SK-N-SH (cell line): ENCODE data around the gene CNTNAP5. TPM values are rescaled to one million over a fixed set of nuclear protein-coding genes. Genes with fewer than 3 reads are reported as not detected.
"Not testable (repeated sequence)": the region's sequence is repeated elsewhere in the genome, so short reads cannot be mapped to it uniquely, and the experiment has no call there.

Experiments used
- CTCF ChIA-PET: fragments of 300-600, 350-600 bp; formaldehyde crosslinking; extraction: SDS; loops from one replicate; lab custom pipeline; 2021; lab: Yijun Ruan, JAX
- POLR2A ChIA-PET: fragments of 350-600 bp; sonication (Branson Sonifier 250); formaldehyde crosslinking; extraction: SDS; loops from one replicate; lab custom pipeline; 2020; ENCODE audit warnings: antibody characterized with exemption, inconsistent platforms; lab: Yijun Ruan, JAX
- DNase-seq: peaks from one replicate; pipeline ENCODE4 v3.0.0; 2012
- H2AFZ ChIP-seq: fragments of 200-600 bp; sonication (generic); 2 replicates; pipeline ENCODE4 v1.8.1; 2016; ENCODE audit warnings: antibody characterized with exemption, mild to moderate bottlenecking, low read depth
- H3F3A ChIP-seq: fragments of 200-600 bp; sonication (generic); replicated peaks from 2 replicates; pipeline ENCODE3; 2016; ENCODE audit warnings: antibody characterized with exemption, mild to moderate bottlenecking; ENCODE audit not compliant: insufficient read depth
- H3K27ac ChIP-seq, 2 experiments: fragments of 200-500 bp in 1 of 2; fragments of 200-600 bp in 1 of 2; sonication (Bioruptor generic) in 1 of 2; sonication (generic), shearing (Covaris generic) in 1 of 2; 2 replicates each; pipeline versions ENCODE4 v1.5.1 to v1.6.1; 2014 to 2016; ENCODE audit warnings: low read depth in 2 of 2, inconsistent platforms in 1 of 2, low read length in 1 of 2, mild to moderate bottlenecking in 1 of 2, mixed read lengths in 1 of 2
- H3K27me3 ChIP-seq: fragments of 200-600 bp; sonication (generic), shearing (Covaris generic); 2 replicates; pipeline ENCODE4 v1.6.1; 2016; ENCODE audit warnings: mixed run types; ENCODE audit not compliant: insufficient read depth
- H3K36me3 ChIP-seq, 2 experiments: fragments of 200-500 bp in 1 of 2; fragments of 200-600 bp in 1 of 2; sonication (Bioruptor generic) in 1 of 2; sonication (generic) in 1 of 2; replicated peaks in 1 of 2; 2 replicates each; pipeline versions ENCODE3 to v1.5.1; 2014 to 2016; ENCODE audit warnings: low read length in 1 of 2, mild to moderate bottlenecking in 1 of 2; ENCODE audit not compliant: insufficient read depth in 2 of 2, control insufficient read depth in 1 of 2
- H3K4me1 ChIP-seq, 2 experiments: fragments of 200-500 bp in 1 of 2; fragments of 200-600 bp in 1 of 2; sonication (Bioruptor generic) in 1 of 2; sonication (generic), shearing (Covaris generic) in 1 of 2; 2 replicates each; pipeline versions ENCODE4 v1.5.1 to v1.6.1; 2014 to 2016; ENCODE audit warnings: low read depth in 1 of 2, low read length in 1 of 2, mixed run types in 1 of 2; ENCODE audit not compliant: insufficient read depth in 2 of 2, control insufficient read depth in 1 of 2
- H3K4me2 ChIP-seq: fragments of 200-600 bp; sonication (generic), shearing (Covaris generic); 2 replicates; pipeline ENCODE4 v1.6.1; 2017; ENCODE audit warnings: mixed run types
- H3K4me3 ChIP-seq, 2 experiments: fragments of 200-500 bp in 1 of 2; fragments of 200-600 bp in 1 of 2; sonication (Bioruptor generic) in 1 of 2; sonication (generic), shearing (Covaris generic) in 1 of 2; 2 replicates each; pipeline versions ENCODE4 v1.5.1 to v1.8.1; 2014 to 2016; ENCODE audit warnings: low read depth in 2 of 2, inconsistent platforms in 1 of 2, low read length in 1 of 2, mild to moderate bottlenecking in 1 of 2, mixed read lengths in 1 of 2, moderate library complexity in 1 of 2
- H3K79me2 ChIP-seq: fragments of 200-600 bp; sonication (generic); 2 replicates; pipeline ENCODE4 v1.8.1; 2017; ENCODE audit warnings: mild to moderate bottlenecking; ENCODE audit not compliant: insufficient read depth
- H3K9ac ChIP-seq: fragments of 200-600 bp; sonication (generic); 2 replicates; pipeline ENCODE4 v1.6.1; 2017; ENCODE audit warnings: mixed run types
- H3K9me2 ChIP-seq: fragments of 200-600 bp; sonication (generic); 2 replicates; pipeline ENCODE4 v1.6.1; 2017; ENCODE audit warnings: mixed run types
- H3K9me3 ChIP-seq: fragments of 200-600 bp; sonication (generic); 2 replicates; pipeline ENCODE4 v1.6.1; 2017; ENCODE audit warnings: mixed run types, mild to moderate bottlenecking, moderate library complexity
- H4K20me1 ChIP-seq: fragments of 200-600 bp; sonication (generic); 2 replicates; pipeline ENCODE4 v1.6.1; 2017; ENCODE audit warnings: mild to moderate bottlenecking, mixed run types; ENCODE audit not compliant: insufficient read depth
- CHD2 ChIP-seq: fragments of 150-350 bp; IDR thresholded peaks from 2 replicates; pipeline ENCODE4 v1.6.1; 2018; ENCODE audit warnings: low read length; ENCODE audit not compliant: partially characterized antibody
- EP300 ChIP-seq, 2 experiments: IDR thresholded peaks; 2 replicates each; pipeline versions ENCODE4 v1.4.0 to v1.6.1; 2012; ENCODE audit warnings: borderline replicate concordance in 1 of 2, low read depth in 1 of 2, low read length in 1 of 2
- EZH2phosphoT487 ChIP-seq: fragments of 200-600 bp; sonication (generic); IDR thresholded peaks from 2 replicates; pipeline ENCODE4 v1.6.1; 2017; ENCODE audit warnings: low read depth, mixed run types, mild to moderate bottlenecking, antibody characterized with exemption, moderate library complexity, borderline replicate concordance
- FOSL2 ChIP-seq: IDR thresholded peaks from 2 replicates; pipeline ENCODE4 v1.4.0; 2012; ENCODE audit warnings: low read depth, mild to moderate bottlenecking, moderate library complexity, borderline replicate concordance
- FOXM1 ChIP-seq: IDR thresholded peaks from 2 replicates; pipeline ENCODE4 v1.4.0; 2012; ENCODE audit warnings: low read depth, mild to moderate bottlenecking
- GABPA ChIP-seq: IDR thresholded peaks from 2 replicates; pipeline ENCODE4 v1.4.0; 2012; ENCODE audit warnings: low read depth, mild to moderate bottlenecking
- GATA2 ChIP-seq: sonication (generic); formaldehyde crosslinking; IDR thresholded peaks from 2 replicates; pipeline ENCODE4 v1.5.0; 2020; ENCODE audit warnings: mild to moderate bottlenecking, missing genetic modification reagents
- IRF3 ChIP-seq: fragments of 150-350 bp; IDR thresholded peaks from 2 replicates; pipeline ENCODE4 v1.6.1; 2016; ENCODE audit warnings: mild to moderate bottlenecking, low read depth, low read length
- MEF2A ChIP-seq: IDR thresholded peaks from 2 replicates; pipeline ENCODE4 v1.4.0; 2012; ENCODE audit warnings: low read depth, borderline replicate concordance
- POLR2AphosphoS5 ChIP-seq: IDR thresholded peaks from 2 replicates; pipeline ENCODE4 v1.6.1; 2012; ENCODE audit warnings: low read depth, low read length
- RAD21 ChIP-seq: IDR thresholded peaks from 2 replicates; pipeline ENCODE4 v1.6.1; 2012; ENCODE audit warnings: mild to moderate bottlenecking, low read length
- RCOR1 ChIP-seq: fragments of 150-350 bp; IDR thresholded peaks from 2 replicates; pipeline ENCODE4 v1.6.1; 2017; ENCODE audit warnings: antibody characterized with exemption, low read length
- SMC3 ChIP-seq: IDR thresholded peaks from 2 replicates; pipeline ENCODE4 v1.6.1; 2012; ENCODE audit warnings: low read depth, low read length, improper control_type of control experiment
- TCF12 ChIP-seq: IDR thresholded peaks from 2 replicates; pipeline ENCODE4 v1.4.0; 2012
- TEAD4 ChIP-seq: IDR thresholded peaks from 2 replicates; pipeline ENCODE4 v1.4.0; 2012; ENCODE audit warnings: mild to moderate bottlenecking, borderline replicate concordance; ENCODE audit not compliant: insufficient read depth
- USF1 ChIP-seq: IDR thresholded peaks from 2 replicates; pipeline ENCODE4 v1.4.0; 2012; ENCODE audit warnings: low read depth, borderline replicate concordance
- WGBS: methylation state at CpG from one replicate; pipeline ENCODE4 v1.1.6; 2017; ENCODE audit warnings: low lambda C conversion rate; 5-methylcytosine and 5-hydroxymethylcytosine counted together
- polyA plus RNA-seq, 3 experiments: library from polyadenylated mRNA; depleted of rRNA; stranded (reverse); fragments of >200 nt; gene quantifications; 2 replicates each; pipeline ENCODE4 v1.2.3, GENCODE V29; 2012
- TF ChIP-seq, protein P1 (sequence below): fragments of 150-350 bp; IDR thresholded peaks from 2 replicates; pipeline ENCODE4 v1.6.1; 2017; ENCODE audit warnings: antibody characterized with exemption, low read length, low read depth, borderline replicate concordance
- TF ChIP-seq, protein P2 (sequence below): IDR thresholded peaks from 2 replicates; pipeline ENCODE4 v1.4.0; 2012; ENCODE audit warnings: low read depth

The CNTNAP5 gene
- polyA plus RNA-seq, 1 of the 3 experiments (the other 2 are of a cell fraction), result 0.08 TPM

DNA sequence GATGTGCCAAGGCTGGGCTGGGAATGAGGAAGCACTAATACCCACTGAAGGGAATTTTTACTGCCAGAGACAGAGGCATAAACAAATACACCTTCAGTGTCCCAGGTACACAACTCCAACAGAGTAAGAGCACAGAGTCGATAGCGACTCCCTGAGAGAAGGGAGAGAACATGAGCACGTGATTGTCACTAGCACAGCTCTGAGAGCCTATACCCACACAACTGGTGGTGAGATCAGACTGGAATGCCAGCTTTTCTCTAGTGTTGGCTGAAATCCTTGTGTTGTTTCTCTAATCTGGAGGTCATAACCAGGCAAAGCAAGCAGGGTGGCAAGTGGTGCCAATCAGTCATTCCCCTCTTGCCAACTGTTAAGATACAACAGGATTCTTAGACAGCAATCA is 377.2 kb downstream of the CNTNAP5 start:
- Histone ChIP-seq H3K27me3 (no peaks in the 10 kb centered on the region), H3K9ac (no peak overlapping the region), H3K4me2 (no peak overlapping the region), H3K4me3 (no peak overlapping the region), H3K27ac (no peak overlapping the region), H3K9me3 (no peaks in the 10 kb centered on the region), H3K36me3 (no peaks in the 10 kb centered on the region), H3K9me2 (no peaks in the 10 kb centered on the region), H3K79me2 (no peaks in the 10 kb centered on the region), H4K20me1 (no peaks in the 10 kb centered on the region), H3K4me1 (peaks cover 0 to 11% of the 10 kb centered on the region in 2 experiments; a peak in 2 of 4 replicates), H2AFZ (no peak overlapping the region), H3F3A (no peaks in the 10 kb centered on the region)
- DNase-seq, result no peak
- 11% methylated on average over 3 of the region's 3 CpGs for WGBS
- ChIA-PET POLR2A (no interaction called here), CTCF (interaction anchor here (0.5 to 0.7 kb wide), 2 partner anchors 9 to 473 kb away, joined by 3 read pairs; no protein-coding TSS in a partner anchor)
- TF ChIP-seq, protein P1, sequence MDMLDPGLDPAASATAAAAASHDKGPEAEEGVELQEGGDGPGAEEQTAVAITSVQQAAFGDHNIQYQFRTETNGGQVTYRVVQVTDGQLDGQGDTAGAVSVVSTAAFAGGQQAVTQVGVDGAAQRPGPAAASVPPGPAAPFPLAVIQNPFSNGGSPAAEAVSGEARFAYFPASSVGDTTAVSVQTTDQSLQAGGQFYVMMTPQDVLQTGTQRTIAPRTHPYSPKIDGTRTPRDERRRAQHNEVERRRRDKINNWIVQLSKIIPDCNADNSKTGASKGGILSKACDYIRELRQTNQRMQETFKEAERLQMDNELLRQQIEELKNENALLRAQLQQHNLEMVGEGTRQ, result no peak
- TF ChIP-seq USF1 (no peak), RAD21 (no peak), FOSL2 (no peak), SMC3 (no peak), RCOR1 (no peak), IRF3 (no peak)

- H3K9ac ChIP-seq, H3K27ac ChIP-seq, H3F3A ChIP-seq, H3K4me3 ChIP-seq, H3K4me2 ChIP-seq, H3K9me3 ChIP-seq, H3K27me3 ChIP-seq, H2AFZ ChIP-seq, H3K36me3 ChIP-seq, DNase-seq, H3K79me2 ChIP-seq, CTCF ChIA-PET, POLR2A ChIA-PET, H3K9me2 ChIP-seq, H4K20me1 ChIP-seq: not testable (repeated sequence)
- H3K4me1 ChIP-seq, result peaks cover 0 to 11% of the 10 kb centered on the region in 2 experiments; a peak in 2 of 4 replicates
- WGBS, result 52% methylated on average over 21 of the region's 35 CpGs
Measured at GRCh38 chr2:124407836-124408534, 382.9 kb downstream of the CNTNAP5 start.

- Histone ChIP-seq H3K9me3 (no peaks in the 10 kb centered on the region), H3K27me3 (no peaks in the 10 kb centered on the region), H3K27ac (no peak overlapping the region), H3K4me3 (no peak overlapping the region), H3K4me1 (no peaks in the 10 kb centered on the region), H3K36me3 (no peaks in the 10 kb centered on the region), H3F3A (no peaks in the 10 kb centered on the region), H3K4me2 (no peak overlapping the region), H3K79me2 (no peaks in the 10 kb centered on the region), H4K20me1 (no peaks in the 10 kb centered on the region), H3K9me2 (no peaks in the 10 kb centered on the region), H3K9ac (no peak overlapping the region), H2AFZ (no peak overlapping the region)
- no peak for DNase-seq
- CTCF ChIA-PET, result no interaction called here
- 20% methylated on average over 1 of the region's 1 CpG for WGBS
- POLR2A ChIA-PET, result no interaction called here
- no peak for TF ChIP-seq TEAD4
- no peak for TF ChIP-seq SMC3
- no peak for TF ChIP-seq TCF12
- TF ChIP-seq EP300 (IDR thresholded peaks at IDR 0.05; ENCODE audit: borderline replicate concordance in 1 of 2, low read depth in 1 of 2, low read length in 1 of 2), result no peak
- TF ChIP-seq RAD21, result no peak
- TF ChIP-seq POLR2AphosphoS5, result no peak
- no peak for TF ChIP-seq MEF2A
- TF ChIP-seq FOXM1, result no peak
- TF ChIP-seq, protein P1, result no peak
- TF ChIP-seq, protein P2, sequence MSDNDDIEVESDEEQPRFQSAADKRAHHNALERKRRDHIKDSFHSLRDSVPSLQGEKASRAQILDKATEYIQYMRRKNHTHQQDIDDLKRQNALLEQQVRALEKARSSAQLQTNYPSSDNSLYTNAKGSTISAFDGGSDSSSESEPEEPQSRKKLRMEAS, result no peak
- no peak for TF ChIP-seq GATA2 (CRISPR knock-in tag)
- no peak for TF ChIP-seq CHD2
- no peak for TF ChIP-seq EZH2phosphoT487
- no peak for TF ChIP-seq GABPA
- no peak for TF ChIP-seq RCOR1
Measured at GRCh38 chr2:124424074-124424473, 399.0 kb downstream of the CNTNAP5 start.
